GM12878 (cell line): ENCODE data around the gene OSCP1. TPM values are rescaled to one million over a fixed set of nuclear protein-coding genes. Genes with fewer than 3 reads are reported as not detected.
A peak's percentile ranks its signal among the peaks of the same experiment; 100 is the strongest.

Experiments
- ATAC-seq: fragments of 200-7000 bp; cut with Tn5 transposase; 3 replicates; pipeline ENCODE4 v1.9.1; 2020; ENCODE audit warnings: mild to moderate bottlenecking, moderate library complexity
- BruUV-seq: library from RNA; stranded (reverse); fragments of 400-500 nt; replicated peaks from 2 replicates; lab custom pipeline; 2021; lab: Mats Ljungman, UMichigan
- CTCF ChIA-PET: fragments of 300-600 bp; sonication (Branson Sonifier 250); formaldehyde crosslinking; extraction: SDS; loops from one replicate; lab custom pipeline; 2021; ENCODE audit warnings: inconsistent platforms; lab: Yijun Ruan, JAX
- POLR2A ChIA-PET: fragments of 350-600 bp; formaldehyde crosslinking; extraction: SDS; loops from one replicate; lab custom pipeline; 2021; ENCODE audit warnings: inconsistent platforms; lab: Charles Lee
- RAD21 ChIA-PET: fragments of 300-600 bp; sonication (Branson Sonifier 250); formaldehyde crosslinking; loops from one replicate; lab custom pipeline; 2023; ENCODE audit warnings: antibody characterized with exemption; ENCODE audit not compliant: unreplicated experiment; lab: Charles Lee
- SMC1A ChIA-PET: fragments of 300-600 bp; sonication (Branson Sonifier 250); formaldehyde crosslinking; loops from one replicate; lab custom pipeline; 2023; ENCODE audit not compliant: unreplicated experiment, uncharacterized antibody; lab: Charles Lee
- DNase-seq: peaks from one replicate; pipeline ENCODE4 v3.0.0-alpha.2; 2011; ENCODE audit warnings: low read depth, low spot score
- FAIRE-seq: peaks from 3 replicates; lab custom pipeline; 2011; peaks lifted over from hg19 to GRCh38; lab: Jason Lieb, UNC
- H2AFZ ChIP-seq: 2 replicates; pipeline ENCODE4 v1.6.0; 2011; ENCODE audit warnings: low read depth, low read length, control low read depth; ENCODE audit not compliant: control insufficient read depth
- H3K27ac ChIP-seq: 2 replicates; pipeline ENCODE4 v1.5.1; 2011; ENCODE audit warnings: control low read depth; ENCODE audit not compliant: control insufficient read depth, insufficient read depth
- H3K27me3 ChIP-seq, 2 experiments: replicated peaks in 1 of 2; 2 replicates each; pipeline versions ENCODE4 v1.6.0 to v1.6.1; 2011; ENCODE audit warnings: low read length in 1 of 2; ENCODE audit not compliant: control insufficient read depth in 2 of 2, insufficient read depth in 2 of 2
- H3K36me3 ChIP-seq, 2 experiments: 2 replicates each; pipeline ENCODE4 v1.5.1; 2011; ENCODE audit warnings: low read length in 1 of 2; ENCODE audit not compliant: control insufficient read depth in 2 of 2, insufficient read depth in 2 of 2
- H3K4me1 ChIP-seq: 2 replicates; pipeline ENCODE4 v1.6.1; 2011; ENCODE audit warnings: mild to moderate bottlenecking, low read length, moderate library complexity, mixed read lengths; ENCODE audit not compliant: control insufficient read depth, insufficient read depth
- H3K4me2 ChIP-seq: 2 replicates; pipeline ENCODE4 v1.6.0; 2011; ENCODE audit warnings: control low read depth; ENCODE audit not compliant: control insufficient read depth, insufficient read depth
- H3K4me3 ChIP-seq: fragments of 200-600 bp; sonication (generic); 2 replicates; pipeline ENCODE4 v1.5.1; 2016
- H3K79me2 ChIP-seq: 2 replicates; pipeline ENCODE4 v1.6.0; 2011; ENCODE audit warnings: low read length; ENCODE audit not compliant: control insufficient read depth, insufficient read depth
- H3K9ac ChIP-seq: 2 replicates; pipeline ENCODE4 v1.8.0; 2011; ENCODE audit warnings: low read length, control low read depth, mixed read lengths; ENCODE audit not compliant: control insufficient read depth, insufficient read depth
- H3K9me3 ChIP-seq: replicated peaks from 3 replicates; pipeline ENCODE4 v1.5.1; 2011; ENCODE audit warnings: mild to moderate bottlenecking, low read length; ENCODE audit not compliant: control insufficient read depth, insufficient read depth
- H4K20me1 ChIP-seq: 2 replicates; pipeline ENCODE4 v1.6.0; 2011; ENCODE audit not compliant: control insufficient read depth, insufficient read depth
- ATF7 ChIP-seq: fragments of 450-650 bp; IDR thresholded peaks from 2 replicates; pipeline ENCODE4 v1.6.1; 2016; ENCODE audit warnings: low read depth, mild to moderate bottlenecking
- CBFB ChIP-seq: IDR thresholded peaks from 2 replicates; pipeline ENCODE4 v1.6.1; 2016; ENCODE audit warnings: antibody characterized with exemption, low read depth
- CEBPZ ChIP-seq: fragments of 150-350 bp; IDR thresholded peaks from 2 replicates; pipeline ENCODE4 v1.6.1; 2016; ENCODE audit warnings: low read depth, low read length
- EGR1 ChIP-seq, 2 experiments: IDR thresholded peaks; 1 replicate in 1 of 2; 2 replicates in 1 of 2; pipeline ENCODE4 v1.6.1; 2011 to 2012; ENCODE audit warnings: low read depth in 2 of 2, low read length in 2 of 2, borderline replicate concordance in 1 of 2, mild to moderate bottlenecking in 1 of 2, moderate library complexity in 1 of 2
- ESRRA ChIP-seq: IDR thresholded peaks from 2 replicates; pipeline ENCODE4 v1.6.1; 2012; ENCODE audit warnings: mild to moderate bottlenecking, low read length, improper control_type of control experiment
- KDM1A ChIP-seq: fragments of 200-600 bp; sonication (generic); IDR thresholded peaks from 2 replicates; pipeline ENCODE4 v1.6.1; 2016; ENCODE audit warnings: borderline replicate concordance
- LARP7 ChIP-seq: fragments of 450-650 bp; IDR thresholded peaks from 2 replicates; pipeline ENCODE4 v1.6.1; 2017; ENCODE audit warnings: mild to moderate bottlenecking
- NBN ChIP-seq: fragments of 450-650 bp; IDR thresholded peaks from 2 replicates; pipeline ENCODE4 v1.6.1; 2016
- PBX3 ChIP-seq: IDR thresholded peaks from 2 replicates; pipeline ENCODE4 v1.6.1; 2011; ENCODE audit warnings: mild to moderate bottlenecking, low read depth, low read length, moderate library complexity; ENCODE audit not compliant: insufficient replicate concordance
- SIN3A ChIP-seq: IDR thresholded peaks from 2 replicates; pipeline ENCODE4 v1.6.1; 2012; ENCODE audit warnings: low read depth, low read length, improper control_type of control experiment
- SP1 ChIP-seq: IDR thresholded peaks from one replicate; pipeline ENCODE4 v1.6.1; 2011; ENCODE audit warnings: low read depth, low read length
- SRF ChIP-seq, 2 experiments: IDR thresholded peaks; 2 replicates each; pipeline ENCODE4 v1.6.1; 2011; ENCODE audit warnings: low read depth in 2 of 2, low read length in 2 of 2, mild to moderate bottlenecking in 1 of 2, moderate library complexity in 1 of 2
- ZNF217 ChIP-seq: fragments of 450-650 bp; IDR thresholded peaks from 2 replicates; pipeline ENCODE4 v1.6.1; 2017; ENCODE audit warnings: antibody characterized with exemption, mild to moderate bottlenecking
- ZNF384 ChIP-seq: IDR thresholded peaks from 2 replicates; pipeline ENCODE4 v1.6.1; 2012; ENCODE audit warnings: low read depth, mild to moderate bottlenecking, low read length, improper control_type of control experiment, borderline replicate concordance
- WGBS: methylation state at CpG from one replicate; pipeline ENCODE4 v1.1.6; 2016; ENCODE audit warnings: low lambda C conversion rate; ENCODE audit not compliant: insufficient replicate concordance, insufficient coverage; ENCODE audit errors: missing lambda C conversion rate; 5-methylcytosine and 5-hydroxymethylcytosine counted together
- in situ Hi-C: fragments of 300-500 bp; cut with MboI; formaldehyde crosslinking; loops from 9 replicates; pipeline ENCODE4 v1.14.3; 2018; ENCODE audit warnings: mixed read lengths
- intact Hi-C: fragments of 100-400 bp; cut with micrococcal nuclease; formaldehyde crosslinking; loops from one replicate; pipeline ENCODE4 v1.14.2; 2022; ENCODE audit not compliant: unreplicated experiment
- polyA plus RNA-seq, 11 experiments: library from polyadenylated mRNA; depleted of rRNA in 4 of 11; unstranded in 6 of 11; stranded (reverse) in 5 of 11; fragments of >200 nt; fragmentation: Nextera tagmentation in 4 of 11; fragmentation: Illumina TruSeq in 1 of 11; extraction: Ambion mirVana in 4 of 11; extraction: Trizol in 1 of 11; gene quantifications; 1 replicate in 1 of 11; 2 replicates in 10 of 11; pipeline versions ENCODE4 v1.2.1 to v1.2.3, GENCODE V29; 2011 to 2016; ENCODE audit warnings: inconsistent platforms in 2 of 11, missing spikeins in 2 of 11, low read depth in 1 of 11
- total RNA-seq, 4 experiments: library from RNA; depleted of rRNA in 3 of 4; stranded (reverse); fragments of >200 nt in 3 of 4; fragmentation: Illumina TruSeq in 1 of 4; extraction: Trizol in 1 of 4; gene quantifications; 2 replicates each; pipeline versions ENCODE4 v1.2.1 to v1.2.3, GENCODE V29; 2013 to 2021

Gene OSCP1
- total and polyA plus RNA-seq, 10 of the 15 experiments (the other 5 are each of a cell fraction or from before 2014, with no cell fraction given) = 1.8 to 5.9 (median 3.0) TPM

- no peak for TF ChIP-seq CEBPZ
- no peak for TF ChIP-seq SP1
- no peak for TF ChIP-seq PBX3
- no peak for TF ChIP-seq KDM1A
- TF ChIP-seq EGR1 (IDR thresholded peaks at IDR 0.05; ENCODE audit: borderline replicate concordance in 1 of 2, low read depth in 2 of 2, low read length in 2 of 2) = no peak
- TF ChIP-seq SRF (IDR thresholded peaks at IDR 0.05; ENCODE audit: low read depth in 2 of 2, low read length in 2 of 2) = no peak
- no peak for TF ChIP-seq SIN3A
- TF ChIP-seq LARP7 = no peak
- no peak for TF ChIP-seq ATF7
- TF ChIP-seq CBFB = no peak
- no peak for TF ChIP-seq ZNF217
- no peak for TF ChIP-seq ESRRA
- TF ChIP-seq ZNF384 = no peak
- TF ChIP-seq NBN = no peak
- RAD21 ChIA-PET = interaction anchor here (0.6 to 2.3 kb wide), 13 partner anchors 15 to 326 kb away, joined by 3 to 15 read pairs (median 5); partner anchors contain the start of gene TRAPPC3
- no peak for FAIRE-seq
- ATAC-seq = no peak
- H3K4me3 ChIP-seq = no peak overlapping the region
- peak overlapping the region; percentile 75; the same call in 1 of the 2 replicates for H3K4me2 ChIP-seq
- peak overlapping the region; percentile 93 for H2AFZ ChIP-seq
- peak overlapping the region; percentile 31; the same call in 1 of the 2 replicates for H3K27ac ChIP-seq
- H3K9ac ChIP-seq = peak overlapping the region; percentile 40; the same call in 1 of the 2 replicates
- peaks cover 6% of the 10 kb centered on the region; the same call in 1 of the 2 replicates for H3K4me1 ChIP-seq
- DNase-seq = no peak
- 57% methylated on average over 5 of the region's 5 CpGs for WGBS
- H3K36me3 ChIP-seq = no peaks in the 10 kb centered on the region
- H3K9me3 ChIP-seq = no peaks in the 10 kb centered on the region
- no peaks in the 10 kb centered on the region for H3K79me2 ChIP-seq
- intact Hi-C loops (loop anchor here (1.0 to 5.0 kb wide), 3 partner anchors 78 to 323 kb away; partner anchors contain the start of gene TRAPPC3), in situ Hi-C loops (loop anchor here (5.0 kb wide), 1 partner anchor 73 kb away; no protein-coding TSS in a partner anchor)
- H3K27me3 ChIP-seq = no peaks in the 10 kb centered on the region
- no peaks in the 10 kb centered on the region for H4K20me1 ChIP-seq
- no TSS peak for BruUV-seq
- CTCF ChIA-PET = interaction anchor here (0.7 to 4.4 kb wide), 21 partner anchors 11 to 270 kb away, joined by 3 to 59 read pairs (median 4); partner anchors contain the start of genes EVA1B, OSCP1, SH3D21 and TRAPPC3
- SMC1A ChIA-PET = interaction anchor here (0.8 to 2.9 kb wide), 9 partner anchors 31 to 271 kb away, joined by 3 to 16 read pairs (median 5); partner anchors contain the start of gene TRAPPC3
- POLR2A ChIA-PET = interaction anchor here (1.0 to 1.1 kb wide), 2 partner anchors 36 to 135 kb away, joined by 3 read pairs; no protein-coding TSS in a partner anchor
These were observed 29.8 kb downstream of the OSCP1 start for GRCh38 chr1:36420409-36420808.
